Measurements from ENCODE around the gene KRT5.

GRCh38 chr12:52523824-52524223 lies 3.6 kb upstream of the KRT5 start:
- TF ChIP-seq YY1 (IDR thresholded peaks at IDR 0.05; ENCODE audit: insufficient read depth, insufficient read length), result no peak
- no peak for TF ChIP-seq ZNF274 (IDR thresholded peaks at IDR 0.05; ENCODE audit: low read depth, low read length)
